Lower leg skin (tissue), 4 donors: ENCODE results near the gene PSMD13. TPM values are rescaled to one million over a fixed set of nuclear protein-coding genes. Genes with fewer than 3 reads are reported as not detected.

Experiments used
- DNase-seq, 2 donors: peaks; one replicate each; pipeline ENCODE4 v3.0.0-alpha.2; 2019; ENCODE audit warnings: low spot score in 2 of 2
- H3K4me3 ChIP-seq: fragments of 200-600 bp; sonication (generic); 2 replicates; pipeline ENCODE4 v1.5.1; 2017; ENCODE audit warnings: mild to moderate bottlenecking, low read depth; ENCODE audit not compliant: poor library complexity, severe bottlenecking
- POLR2A ChIP-seq, 2 donors: fragments of 450-650 bp; IDR thresholded peaks; one replicate each; pipeline ENCODE4 v1.6.1; 2016 to 2017; ENCODE audit warnings: antibody characterized with exemption in 2 of 2, mild to moderate bottlenecking in 1 of 2, moderate library complexity in 1 of 2
- WGBS, 2 donors: methylation state at CpG; one replicate each; pipeline ENCODE4 v1.1.5; 2018; 5-methylcytosine and 5-hydroxymethylcytosine counted together
- intact Hi-C: fragments of 100-400 bp; cut with DNase I; formaldehyde crosslinking; loops from one replicate; pipeline ENCODE4 v1.15.0; 2023; ENCODE audit warnings: low total_unique reads
- total RNA-seq, 4 donors: library from RNA; depleted of rRNA; stranded (reverse); fragments of >200 nt; gene quantifications; one replicate each; pipeline ENCODE4 v1.1.0, GENCODE V29; 2016
- TF ChIP-seq, protein P1 (sequence below), 3 donors: fragments of 450-650 bp; IDR thresholded peaks; one replicate each; pipeline ENCODE4 v1.5.1; 2016; ENCODE audit warnings: antibody characterized with exemption in 3 of 3, mild to moderate bottlenecking in 3 of 3, moderate library complexity in 2 of 3

The PSMD13 gene
- total RNA-seq, 4 donors from 2014 or later: 65.1 to 115 (median 90.8) TPM

DNA sequence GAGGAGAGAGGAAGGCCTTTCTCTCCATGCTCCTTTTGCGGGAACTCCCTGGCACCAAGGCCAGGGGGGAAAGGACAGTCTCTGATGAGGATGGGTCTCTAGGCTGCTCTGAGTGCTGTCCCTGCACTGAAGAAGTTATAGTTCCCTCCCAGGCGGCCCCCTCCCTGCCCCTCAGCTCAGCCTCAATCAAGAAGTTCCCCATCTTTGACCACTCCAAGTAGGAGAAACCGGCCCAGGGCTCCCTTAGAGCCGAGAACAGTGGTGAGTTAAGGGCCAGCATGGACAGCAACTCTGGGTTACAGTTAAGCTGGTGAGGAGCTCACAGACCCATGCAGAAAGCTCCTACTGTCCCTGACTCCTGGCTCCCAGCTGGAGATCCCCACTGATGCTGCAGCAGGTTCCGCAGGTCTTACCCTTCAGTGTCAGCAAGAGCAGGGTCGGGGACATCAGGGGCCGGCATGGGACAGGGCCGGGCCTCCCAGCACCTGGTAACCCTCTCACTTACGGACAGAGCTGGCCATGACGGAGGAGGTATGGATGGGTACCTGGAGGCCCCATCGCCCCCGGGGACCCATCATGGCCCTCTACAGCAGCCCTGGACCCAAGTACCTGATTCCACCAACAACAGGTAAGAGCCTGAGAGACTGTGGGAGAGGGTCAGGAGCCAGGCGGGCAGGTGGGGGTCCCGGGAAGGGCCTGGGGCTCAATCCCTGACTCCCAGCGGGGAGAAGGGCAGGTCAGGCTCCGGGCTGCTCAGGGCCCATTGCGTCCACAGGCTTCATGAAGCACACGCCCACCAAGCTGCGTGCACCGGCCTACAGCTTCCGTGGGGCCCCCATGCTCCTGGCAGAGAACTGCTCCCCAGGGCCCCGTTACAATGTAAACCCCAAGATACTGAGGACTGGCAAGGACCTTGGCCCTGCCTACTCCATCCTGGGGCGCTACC lies 39.7 kb upstream of the PSMD13 start:
- 79% methylated on average over 15 to 20 of the region's 23 CpGs for WGBS, 2 donors
- TF ChIP-seq, protein P1, sequence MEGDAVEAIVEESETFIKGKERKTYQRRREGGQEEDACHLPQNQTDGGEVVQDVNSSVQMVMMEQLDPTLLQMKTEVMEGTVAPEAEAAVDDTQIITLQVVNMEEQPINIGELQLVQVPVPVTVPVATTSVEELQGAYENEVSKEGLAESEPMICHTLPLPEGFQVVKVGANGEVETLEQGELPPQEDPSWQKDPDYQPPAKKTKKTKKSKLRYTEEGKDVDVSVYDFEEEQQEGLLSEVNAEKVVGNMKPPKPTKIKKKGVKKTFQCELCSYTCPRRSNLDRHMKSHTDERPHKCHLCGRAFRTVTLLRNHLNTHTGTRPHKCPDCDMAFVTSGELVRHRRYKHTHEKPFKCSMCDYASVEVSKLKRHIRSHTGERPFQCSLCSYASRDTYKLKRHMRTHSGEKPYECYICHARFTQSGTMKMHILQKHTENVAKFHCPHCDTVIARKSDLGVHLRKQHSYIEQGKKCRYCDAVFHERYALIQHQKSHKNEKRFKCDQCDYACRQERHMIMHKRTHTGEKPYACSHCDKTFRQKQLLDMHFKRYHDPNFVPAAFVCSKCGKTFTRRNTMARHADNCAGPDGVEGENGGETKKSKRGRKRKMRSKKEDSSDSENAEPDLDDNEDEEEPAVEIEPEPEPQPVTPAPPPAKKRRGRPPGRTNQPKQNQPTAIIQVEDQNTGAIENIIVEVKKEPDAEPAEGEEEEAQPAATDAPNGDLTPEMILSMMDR (IDR thresholded peaks at IDR 0.05): no peak
- no peak for TF ChIP-seq POLR2A (IDR thresholded peaks at IDR 0.05)
- intact Hi-C loops: loop anchor here (5.0 kb wide), 1 partner anchor 175 kb away; no protein-coding TSS in a partner anchor
- peak in 1 of 2 donors; percentile 82 for DNase-seq
- no peak overlapping the region for H3K4me3 ChIP-seq

GRCh38 chr11:197741-198235 lies 39.0 kb upstream of the PSMD13 start:
- H3K4me3 ChIP-seq: no peak overlapping the region
- TF ChIP-seq POLR2A (IDR thresholded peaks at IDR 0.05): no peak
- TF ChIP-seq, protein P1 (IDR thresholded peaks at IDR 0.05): no peak
- DNase-seq: peak in 1 of 2 donors; percentile 84
- 77 to 83% methylated on average over 9 of the region's 9 CpGs for WGBS, 2 donors
- intact Hi-C loops: loop anchor here (5.0 kb wide), 1 partner anchor 175 kb away; no protein-coding TSS in a partner anchor

GRCh38 chr11:198236-198806 lies 38.5 kb upstream of the PSMD13 start:
- TF ChIP-seq, protein P1 (IDR thresholded peaks at IDR 0.05): no peak
- TF ChIP-seq POLR2A (IDR thresholded peaks at IDR 0.05): no peak
- no peak overlapping the region for H3K4me3 ChIP-seq
- intact Hi-C loops: loop anchor here (5.0 kb wide), 1 partner anchor 174 kb away; no protein-coding TSS in a partner anchor
- peak; percentile 12 to 80 for DNase-seq
- WGBS, 2 donors: 84 to 91% methylated on average over 21 of the region's 21 CpGs

DNA sequence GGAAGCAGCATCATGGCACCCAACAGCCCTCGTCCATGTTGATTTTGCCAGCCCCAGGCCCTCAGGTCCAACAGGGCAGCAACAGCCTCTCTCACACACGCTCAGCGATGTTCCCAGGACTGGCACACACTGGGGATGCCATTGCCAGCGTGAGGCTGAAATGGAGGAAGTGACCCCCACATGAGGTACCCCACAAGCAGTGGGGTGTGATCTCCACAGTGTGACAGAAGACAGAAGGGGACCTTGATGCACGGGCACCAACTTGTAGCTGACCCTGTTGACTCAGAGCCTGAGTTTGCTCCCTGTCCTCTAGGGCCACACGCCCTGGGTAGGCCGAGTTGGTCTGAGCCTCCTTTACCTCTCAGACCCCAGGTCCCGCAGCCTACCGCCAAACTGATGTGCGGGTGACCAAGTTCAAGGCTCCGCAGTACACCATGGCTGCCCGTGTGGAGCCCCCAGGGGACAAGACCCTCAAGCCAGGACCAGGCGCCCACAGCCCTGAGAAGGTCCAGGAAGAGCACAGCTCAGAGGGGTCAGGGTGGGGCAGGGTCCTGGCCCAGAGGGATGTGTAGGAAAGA lies 37.7 kb upstream of the PSMD13 start:
- TF ChIP-seq POLR2A (IDR thresholded peaks at IDR 0.05): no peak
- TF ChIP-seq, protein P1 (IDR thresholded peaks at IDR 0.05): no peak
- peak in 1 of 2 donors; percentile 83 for DNase-seq
- intact Hi-C loops: loop anchor here (5.0 kb wide), 1 partner anchor 173 kb away; no protein-coding TSS in a partner anchor
- 80 to 82% methylated on average over 12 to 13 of the region's 13 CpGs for WGBS, 2 donors
- no peak overlapping the region for H3K4me3 ChIP-seq

DNA sequence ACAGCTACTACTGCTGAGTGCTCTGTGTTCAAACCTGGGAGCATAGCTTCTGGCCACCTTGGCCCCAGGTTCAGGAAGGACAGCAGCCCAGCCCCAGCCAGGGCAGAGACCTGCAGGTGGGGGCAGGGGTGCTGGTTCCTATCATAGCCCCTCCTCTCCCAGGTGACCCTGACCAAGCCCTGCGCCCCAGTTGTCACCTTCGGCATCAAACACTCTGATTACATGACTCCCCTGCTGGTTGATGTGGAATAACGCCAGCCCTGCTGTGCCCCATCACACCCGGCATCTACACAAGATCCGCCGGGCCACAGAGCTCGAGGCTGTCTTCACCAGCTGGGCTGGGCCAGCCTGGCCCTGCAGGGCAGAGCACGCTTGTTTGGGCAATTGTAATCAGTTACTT lies 37.0 kb upstream of the PSMD13 start:
- WGBS, 2 donors: 63 to 70% methylated on average over 8 of the region's 8 CpGs
- TF ChIP-seq, protein P1 (IDR thresholded peaks at IDR 0.05): no peak
- no peak for TF ChIP-seq POLR2A (IDR thresholded peaks at IDR 0.05)
- intact Hi-C loops: loop anchor here (5.0 kb wide), 1 partner anchor 173 kb away; no protein-coding TSS in a partner anchor
- peak in 1 of 2 donors; percentile 79 for DNase-seq
- no peak overlapping the region for H3K4me3 ChIP-seq
